ENCODE measurements around the gene OR2W3. TPM values are rescaled to one million over a fixed set of nuclear protein-coding genes. Genes with fewer than 3 reads are reported as not detected.

OR2W3 gene
- total and polyA plus RNA-seq, 2 of the 8 experiments (the other 6 are each of a cell fraction or from before 2014, with no cell fraction given) = 0.12 to 1.1 TPM

DNA sequence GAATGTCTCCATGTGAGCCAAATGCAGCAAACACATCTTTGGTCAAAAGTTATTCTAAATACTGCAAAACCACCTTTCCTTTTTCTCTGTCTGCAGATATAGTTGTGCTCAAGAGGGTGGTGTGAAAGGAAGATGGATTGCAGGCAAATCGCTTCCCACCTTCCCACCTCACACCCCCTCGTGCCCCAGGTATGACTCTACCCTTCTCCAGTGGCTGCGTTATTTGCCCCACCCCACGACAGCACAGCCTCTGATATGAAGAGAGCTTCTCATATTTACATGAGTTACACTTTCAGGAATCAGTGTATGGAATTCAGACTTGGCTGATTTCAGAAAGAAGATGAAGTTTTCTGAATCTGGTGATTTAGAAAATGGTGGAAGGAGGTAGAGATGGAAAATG lies 32.6 kb upstream of the OR2W3 start:
- H3K79me2 ChIP-seq (ENCODE audit: control insufficient read depth in 1 of 2, insufficient read depth in 2 of 2, low read length in 2 of 2) = no peaks in the 10 kb centered on the region
- no peaks in the 10 kb centered on the region for H3K36me3 ChIP-seq (ENCODE audit: control insufficient read depth in 2 of 4, insufficient read depth in 4 of 4, low read length in 3 of 4)
- H3K4me3 ChIP-seq (ENCODE audit: extremely low read depth in 1 of 4, insufficient read depth in 2 of 4, low read depth in 3 of 4, low read length in 4 of 4) = no peak overlapping the region
- 69% methylated on average over 4 of the region's 4 CpGs; no CpG with 5 or more reads in 1 of the 2 experiments for WGBS, 2 experiments (ENCODE audit: extremely low coverage in 1 of 2, insufficient coverage in 1 of 2, insufficient read length in 1 of 2, insufficient replicate concordance in 2 of 2, low coverage in 1 of 2, low lambda C conversion rate in 2 of 2, missing lambda C conversion rate in 1 of 2)
- no peak for FAIRE-seq
- H2BK12ac ChIP-seq (ENCODE audit: low read depth, low read length) = no peak overlapping the region
- no peak overlapping the region for H3K9ac ChIP-seq (replicated peaks in 1 of 4; ENCODE audit: extremely low read depth in 1 of 4, low read depth in 3 of 4, low read length in 3 of 4)
- no peaks in the 10 kb centered on the region for H4K20me1 ChIP-seq (replicated peaks in 1 of 2; ENCODE audit: control insufficient read depth in 1 of 2, insufficient read depth in 2 of 2, low read length in 2 of 2)
- no peak overlapping the region for H4K8ac ChIP-seq (ENCODE audit: extremely low read depth, insufficient read depth, low read length)
- no peak overlapping the region for H2BK15ac ChIP-seq (ENCODE audit: low read length)
- no peak overlapping the region for H3K27ac ChIP-seq (ENCODE audit: low read depth, low read length)
- no peak overlapping the region for H3K23ac ChIP-seq (ENCODE audit: insufficient read length)
- no peak for TF ChIP-seq CEBPB (IDR thresholded peaks at IDR 0.05; ENCODE audit: low read depth, low read length)
- TF ChIP-seq EP300 (IDR thresholded peaks at IDR 0.05; ENCODE audit: borderline replicate concordance in 1 of 2, low read depth in 2 of 2, low read length in 2 of 2) = no peak
- TF ChIP-seq, protein P1, sequence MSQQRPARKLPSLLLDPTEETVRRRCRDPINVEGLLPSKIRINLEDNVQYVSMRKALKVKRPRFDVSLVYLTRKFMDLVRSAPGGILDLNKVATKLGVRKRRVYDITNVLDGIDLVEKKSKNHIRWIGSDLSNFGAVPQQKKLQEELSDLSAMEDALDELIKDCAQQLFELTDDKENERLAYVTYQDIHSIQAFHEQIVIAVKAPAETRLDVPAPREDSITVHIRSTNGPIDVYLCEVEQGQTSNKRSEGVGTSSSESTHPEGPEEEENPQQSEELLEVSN (IDR thresholded peaks at IDR 0.05) = no peak
- TF ChIP-seq RAD21 (IDR thresholded peaks at IDR 0.05 in 1 of 2, conservative IDR thresholded peaks at IDR 0.05 in 1 of 2; ENCODE audit: low read depth in 2 of 2, low read length in 2 of 2) = no peak
- no peak for TF ChIP-seq FOSL1 (IDR thresholded peaks at IDR 0.05; ENCODE audit: insufficient read depth, low read depth, low read length)
- TF ChIP-seq NRF1 (IDR thresholded peaks at IDR 0.05; ENCODE audit: low read depth, low read length) = no peak
- no peak for TF ChIP-seq TAF7 (optimal IDR thresholded peaks at IDR 0.05; ENCODE audit: borderline replicate concordance, low read depth, low read length)
- no peak for TF ChIP-seq CHD1 (IDR thresholded peaks at IDR 0.05; ENCODE audit: low read depth, low read length)
- TF ChIP-seq, protein P2, sequence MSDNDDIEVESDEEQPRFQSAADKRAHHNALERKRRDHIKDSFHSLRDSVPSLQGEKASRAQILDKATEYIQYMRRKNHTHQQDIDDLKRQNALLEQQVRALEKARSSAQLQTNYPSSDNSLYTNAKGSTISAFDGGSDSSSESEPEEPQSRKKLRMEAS (IDR thresholded peaks at IDR 0.05) = no peak
- no peak for TF ChIP-seq EZH2 (IDR thresholded peaks at IDR 0.05; ENCODE audit: low read depth, low read length, severe bottlenecking)
- TF ChIP-seq, protein P3, sequence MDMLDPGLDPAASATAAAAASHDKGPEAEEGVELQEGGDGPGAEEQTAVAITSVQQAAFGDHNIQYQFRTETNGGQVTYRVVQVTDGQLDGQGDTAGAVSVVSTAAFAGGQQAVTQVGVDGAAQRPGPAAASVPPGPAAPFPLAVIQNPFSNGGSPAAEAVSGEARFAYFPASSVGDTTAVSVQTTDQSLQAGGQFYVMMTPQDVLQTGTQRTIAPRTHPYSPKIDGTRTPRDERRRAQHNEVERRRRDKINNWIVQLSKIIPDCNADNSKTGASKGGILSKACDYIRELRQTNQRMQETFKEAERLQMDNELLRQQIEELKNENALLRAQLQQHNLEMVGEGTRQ (IDR thresholded peaks at IDR 0.05; ENCODE audit: low read length) = no peak
- H2AK5ac ChIP-seq (ENCODE audit: low read depth, low read length) = no peak overlapping the region
- H4K5ac ChIP-seq (ENCODE audit: insufficient read length, low read depth, low read length) = no peak overlapping the region
- no peak overlapping the region for H2BK120ac ChIP-seq (replicated peaks; ENCODE audit: low read depth, low read length)
- no peak overlapping the region for H3K4me2 ChIP-seq (ENCODE audit: insufficient read depth in 1 of 2, low read depth in 2 of 2, low read length in 2 of 2)
- no peak overlapping the region for H3K18ac ChIP-seq (ENCODE audit: extremely low read depth, low read length)
- H3K14ac ChIP-seq (ENCODE audit: insufficient read length) = no peak overlapping the region
- CTCF ChIA-PET (ENCODE audit: partially characterized antibody) = no interaction called here
- H2AFZ ChIP-seq (ENCODE audit: low read length) = no peak overlapping the region
- no peaks in the 10 kb centered on the region for H3K79me1 ChIP-seq (ENCODE audit: low read depth, low read length)
- H3K56ac ChIP-seq (replicated peaks; ENCODE audit: insufficient read length, low read depth, low read length) = no peak overlapping the region
- no peak overlapping the region for H4K91ac ChIP-seq (replicated peaks; ENCODE audit: insufficient read length, low read length)
- H3K23me2 ChIP-seq (ENCODE audit: low read depth, low read length) = no peaks in the 10 kb centered on the region
- no peak for DNase-seq (ENCODE audit: low read depth in 1 of 2, low spot score in 2 of 2)
- H2BK5ac ChIP-seq (ENCODE audit: low read depth, low read length) = no peak overlapping the region
- no peak overlapping the region for H3K4ac ChIP-seq (replicated peaks; ENCODE audit: insufficient read length, low read depth, low read length)
- POLR2A ChIA-PET (ENCODE audit: partially characterized antibody) = no interaction called here
- no peaks in the 10 kb centered on the region for H3K27me3 ChIP-seq (replicated peaks in 1 of 4; ENCODE audit: control insufficient read depth in 3 of 4, extremely low read depth in 1 of 4, insufficient read depth in 3 of 4, low read length in 3 of 4)
- no peak overlapping the region for H2BK20ac ChIP-seq (ENCODE audit: low read length)
- peaks cover 45 to 61% of the 10 kb centered on the region in 2 experiments for H3K9me3 ChIP-seq (ENCODE audit: insufficient read depth in 2 of 2, low read depth in 1 of 2, low read length in 1 of 2)
- no peaks in the 10 kb centered on the region; a peak in 1 of 7 replicates for H3K4me1 ChIP-seq (replicated peaks in 1 of 4; ENCODE audit: control insufficient read depth in 3 of 4, insufficient read depth in 4 of 4, low read length in 3 of 4)

Data from H1 (cell line).